HEK293 (cell line): Measurements from ENCODE around the gene ELF1.

Experiments
- CTCF ChIP-seq: fragments of 450-650 bp; formaldehyde crosslinking; IDR thresholded peaks from 2 replicates; pipeline ENCODE4 v1.5.1; 2016; ENCODE audit warnings: missing biosample characterization, missing genetic modification characterization
- HOXC10 ChIP-seq: sonication (generic); formaldehyde crosslinking; IDR thresholded peaks from 2 replicates; pipeline ENCODE4 v1.8.1; 2023; ENCODE audit warnings: mild to moderate bottlenecking, missing genetic modification reagents
- KLF7 ChIP-seq: fragments of 450-650 bp; formaldehyde crosslinking; IDR thresholded peaks from 2 replicates; pipeline ENCODE4 v1.5.1; 2016; ENCODE audit warnings: missing biosample characterization, missing genetic modification characterization, borderline replicate concordance
- PRDM4 ChIP-seq: fragments of 450-650 bp; formaldehyde crosslinking; IDR thresholded peaks from 2 replicates; pipeline ENCODE4 v1.5.1; 2017; ENCODE audit warnings: missing biosample characterization, missing genetic modification characterization
- RBAK ChIP-seq: fragments of 450-650 bp; formaldehyde crosslinking; IDR thresholded peaks from 2 replicates; pipeline ENCODE4 v1.5.1; 2016; ENCODE audit warnings: missing biosample characterization, missing genetic modification characterization
- ZFP3 ChIP-seq: fragments of 450-650 bp; formaldehyde crosslinking; IDR thresholded peaks from 2 replicates; pipeline ENCODE4 v1.5.1; 2016; ENCODE audit warnings: low read depth, missing biosample characterization, missing genetic modification characterization
- ZNF155 ChIP-seq: fragments of 450-650 bp; formaldehyde crosslinking; IDR thresholded peaks from 2 replicates; pipeline ENCODE4 v1.5.1; 2016; ENCODE audit warnings: missing biosample characterization, missing genetic modification characterization
- ZNF174 ChIP-seq: fragments of 450-650 bp; formaldehyde crosslinking; IDR thresholded peaks from 2 replicates; pipeline ENCODE4 v1.5.0; 2017; ENCODE audit warnings: missing biosample characterization, mild to moderate bottlenecking, missing genetic modification characterization
- ZNF23 ChIP-seq: fragments of 450-650 bp; formaldehyde crosslinking; IDR thresholded peaks from 2 replicates; pipeline ENCODE4 v1.5.1; 2016; ENCODE audit warnings: missing biosample characterization, missing genetic modification characterization, borderline replicate concordance
- ZNF341 ChIP-seq: fragments of 450-650 bp; formaldehyde crosslinking; IDR thresholded peaks from 2 replicates; pipeline ENCODE4; 2016; ENCODE audit warnings: low read depth, missing biosample characterization, missing genetic modification characterization
- ZNF513 ChIP-seq: fragments of 450-650 bp; IDR thresholded peaks from 2 replicates; pipeline ENCODE4 v1.5.1; 2018; ENCODE audit warnings: missing biosample characterization, missing genetic modification characterization
- ZNF558 ChIP-seq: fragments of 450-650 bp; formaldehyde crosslinking; IDR thresholded peaks from 2 replicates; pipeline ENCODE4 v1.5.1; 2016; ENCODE audit warnings: missing biosample characterization, missing genetic modification characterization
- ZNF560 ChIP-seq: fragments of 450-650 bp; formaldehyde crosslinking; IDR thresholded peaks from 2 replicates; pipeline ENCODE4 v1.5.1; 2017; ENCODE audit warnings: missing biosample characterization, missing genetic modification characterization, borderline replicate concordance

GRCh38 chr13:40981361-40981760 lies 37.8 kb downstream of the ELF1 start:
- TF ChIP-seq CTCF (tag by site-specific recombination): no peak
- TF ChIP-seq PRDM4 (tag by site-specific recombination): no peak
- TF ChIP-seq ZNF558 (tag by site-specific recombination): no peak
- no peak for TF ChIP-seq RBAK
- TF ChIP-seq ZFP3 (tag by site-specific recombination): no peak
- TF ChIP-seq KLF7: no peak
- TF ChIP-seq ZNF513 (tag by site-specific recombination): no peak
- TF ChIP-seq ZNF341: no peak
- no peak for TF ChIP-seq ZNF560 (tag by site-specific recombination)
- no peak for TF ChIP-seq ZNF174
- no peak for TF ChIP-seq ZNF155
- no peak for TF ChIP-seq ZNF23 (tag by site-specific recombination)
- TF ChIP-seq HOXC10 (CRISPR knock-in tag): no peak
